Stomach (tissue), 4 donors: ENCODE data around the gene CBARP.

Source experiments
- CTCF ChIP-seq, 7 experiments: fragments of 450-650 bp in 4 of 7; fragments of 200-600 bp in 3 of 7; sonication (generic) in 3 of 7; IDR thresholded peaks; one replicate each; pipeline ENCODE4 v1.5.1; 2016 to 2019; ENCODE audit warnings: antibody characterized with exemption in 7 of 7, control low read depth in 2 of 7, mild to moderate bottlenecking in 1 of 7
- POLR2AphosphoS5 ChIP-seq, 3 donors: sonication (generic); formaldehyde crosslinking; IDR thresholded peaks; one replicate each; pipeline ENCODE4 v1.6.1; 2016; ENCODE audit warnings: antibody characterized with exemption in 3 of 3

DNA sequence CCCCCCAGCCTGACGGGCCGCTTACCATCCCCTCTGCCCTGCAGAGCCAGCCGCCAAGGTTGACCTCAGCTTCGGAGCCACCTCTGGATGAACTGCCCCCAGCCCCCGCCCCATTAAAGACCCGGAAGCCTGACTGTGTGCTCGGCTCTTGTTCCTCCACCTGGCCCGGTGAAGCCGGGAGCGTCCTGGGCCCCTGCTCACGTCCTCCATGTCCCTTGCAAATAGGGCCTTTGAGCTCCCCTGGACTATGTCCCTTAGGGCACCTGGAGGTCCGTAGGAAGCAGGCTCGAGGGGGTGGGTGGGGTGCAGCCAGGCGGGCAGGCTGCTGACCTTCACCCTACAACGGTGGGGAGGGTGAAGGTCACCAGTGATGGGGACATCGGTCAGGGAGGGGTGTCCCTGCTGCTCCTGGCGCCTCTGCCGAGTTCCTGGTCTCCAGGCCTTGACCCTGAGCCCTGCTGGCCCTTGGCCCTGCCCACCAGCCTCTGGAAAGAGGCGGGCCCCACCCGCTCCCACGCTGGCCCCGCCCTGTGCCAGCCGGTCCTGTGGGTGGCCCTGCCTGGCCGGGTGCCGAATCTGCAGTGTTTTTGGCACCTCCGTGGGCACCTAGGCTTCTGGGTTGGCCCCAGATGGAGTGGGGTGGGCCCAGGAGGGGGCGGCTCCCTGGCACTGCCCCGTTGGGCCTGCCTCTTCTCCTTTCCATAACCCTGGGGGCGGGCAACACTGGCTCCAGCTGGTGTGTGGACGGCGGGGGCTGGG, 7.1 kb upstream of the CBARP start:
- TF ChIP-seq CTCF (IDR thresholded peaks at IDR 0.05) = no peak
- TF ChIP-seq POLR2AphosphoS5 (IDR thresholded peaks at IDR 0.05) = peak in 1 of 3 donors; percentile 66
